Fibroblast of skin of abdomen (primary cell): ENCODE data around the gene FBXL19.

Experiments
- DNase-seq: peaks from one replicate; pipeline ENCODE4 v3.0.0-alpha.2; 2013

Gene FBXL19

GRCh38 chr16:30894540-30895368, 28.6 kb upstream of the FBXL19 start:
- no peak for DNase-seq

GRCh38 chr16:30895627-30896260, 27.6 kb upstream of the FBXL19 start:
- DNase-seq: no peak

- DNase-seq: peak; percentile 95
Measured at GRCh38 chr16:30896261-30896888, 27.0 kb upstream of the FBXL19 start, which contains the start of gene CTF1. Gene CTF1 (plus strand): TSS chr16:30896614. CDS start chr16:30896644, 30 bp downstream.

GRCh38 chr16:30896889-30897733, 26.3 kb upstream of the FBXL19 start:
- peak; percentile 93 for DNase-seq

GRCh38 chr16:30899794-30900193, 23.6 kb upstream of the FBXL19 start:
- no peak for DNase-seq

- DNase-seq: no peak
Measured at GRCh38 chr16:30900588-30900987, 22.8 kb upstream of the FBXL19 start.

- no peak for DNase-seq
Measured at GRCh38 chr16:30901201-30902028, 22.0 kb upstream of the FBXL19 start.

GRCh38 chr16:30902029-30902972, 21.1 kb upstream of the FBXL19 start:
- peak; percentile 64 for DNase-seq

- DNase-seq: no peak
Measured at GRCh38 chr16:30903002-30903401, 20.4 kb upstream of the FBXL19 start.

GRCh38 chr16:30903596-30903995, 19.8 kb upstream of the FBXL19 start:
- DNase-seq: no peak

- no peak for DNase-seq
Measured at GRCh38 chr16:30904114-30904780, 19.1 kb upstream of the FBXL19 start.

- no peak for DNase-seq
Measured at GRCh38 chr16:30907064-30907463, 16.3 kb upstream of the FBXL19 start.

GRCh38 chr16:30910427-30911029, 12.8 kb upstream of the FBXL19 start:
- DNase-seq: no peak

- no peak for DNase-seq
Measured at GRCh38 chr16:30912794-30913412, 10.5 kb upstream of the FBXL19 start.

- DNase-seq: no peak
Measured at GRCh38 chr16:30914830-30915229, 8.5 kb upstream of the FBXL19 start.

- DNase-seq: no peak
Measured at GRCh38 chr16:30918614-30919013, 4.8 kb upstream of the FBXL19 start.

- no peak for DNase-seq
Measured at GRCh38 chr16:30920891-30921290, 2.5 kb upstream of the FBXL19 start.

- no peak for DNase-seq
Measured at GRCh38 chr16:30921459-30921747, 2.0 kb upstream of the FBXL19 start.

GRCh38 chr16:30921748-30922419, 1.5 kb upstream of the FBXL19 start:
- DNase-seq: peak; percentile 89
